ENCODE data around the gene ZSCAN21.

The ZSCAN21 gene

DNA sequence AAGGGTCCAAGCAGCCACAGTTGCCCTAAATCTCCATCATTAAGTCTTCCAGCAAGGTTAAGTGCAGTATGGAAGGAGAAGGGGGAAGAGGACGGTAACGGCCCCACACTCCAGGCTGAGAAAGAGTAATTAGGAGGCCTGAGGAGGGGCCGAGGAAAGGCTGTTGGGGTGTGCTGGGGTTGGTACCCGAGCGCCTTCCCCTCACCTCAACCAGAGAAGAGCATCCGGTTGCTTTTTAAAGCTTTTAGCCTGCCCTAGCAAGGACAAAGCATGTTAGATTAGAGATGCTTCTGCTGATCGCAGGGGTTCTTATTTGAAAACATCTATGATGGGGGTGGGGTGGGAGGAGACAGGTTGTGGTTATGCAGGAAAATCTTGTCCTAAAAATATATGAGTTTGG is 9.0 kb upstream of the ZSCAN21 start:
- Mint-ChIP-seq H3K4me1 (ENCODE audit: low read depth) (peaks cover 17% of the 10 kb centered on the region), H3K27ac (no peak overlapping the region), H3K27me3 (no peaks in the 10 kb centered on the region), H3K9me3 (no peaks in the 10 kb centered on the region), H3K36me3 (ENCODE audit: low read depth) (peaks cover 33% of the 10 kb centered on the region), H3K4me3 (no peak overlapping the region)
- intact Hi-C loops (cut with micrococcal nuclease) = no loop called here

- Mint-ChIP-seq H3K4me1 (ENCODE audit: low read depth) (peaks cover 17% of the 10 kb centered on the region), H3K9me3 (no peaks in the 10 kb centered on the region), H3K36me3 (ENCODE audit: low read depth) (peaks cover 4% of the 10 kb centered on the region), H3K27ac (no peak overlapping the region), H3K4me3 (no peak overlapping the region), H3K27me3 (no peaks in the 10 kb centered on the region)
- intact Hi-C loops (cut with micrococcal nuclease) = no loop called here
Observed at GRCh38 chr7:100044718-100045117, 4.9 kb upstream of the ZSCAN21 start.

GRCh38 chr7:100048680-100049079 is 894 bp upstream of the ZSCAN21 start:
- Mint-ChIP-seq H3K27ac (no peak overlapping the region), H3K9me3 (no peaks in the 10 kb centered on the region), H3K4me1 (ENCODE audit: low read depth) (peaks cover 25% of the 10 kb centered on the region), H3K36me3 (ENCODE audit: low read depth) (peaks cover 14% of the 10 kb centered on the region), H3K4me3 (no peak overlapping the region), H3K27me3 (no peaks in the 10 kb centered on the region)
- intact Hi-C loops (cut with micrococcal nuclease) = loop anchor here (1.0 kb wide), 1 partner anchor 33 kb away; the partner anchor contains the start of gene ZKSCAN1

DNA sequence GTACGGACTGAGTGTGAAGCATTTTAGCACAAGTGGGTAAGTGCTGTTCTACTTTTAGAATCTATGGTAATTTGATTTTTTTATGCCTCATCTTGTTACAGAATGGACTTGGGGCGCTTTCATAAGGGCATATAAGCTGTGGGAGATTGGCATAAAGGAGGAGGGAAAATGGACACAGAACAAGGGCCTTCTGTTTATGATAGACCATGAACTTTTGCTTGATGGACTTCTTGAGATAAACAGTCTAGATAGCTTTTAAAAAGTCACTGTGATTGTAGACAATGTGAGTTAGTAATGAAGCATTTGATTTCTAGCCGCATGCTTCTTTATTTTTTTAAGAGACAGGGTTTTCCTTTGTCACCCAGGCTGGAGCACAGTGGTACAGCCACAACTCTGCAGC is 2.0 kb downstream of the ZSCAN21 start:
- intact Hi-C loops (cut with micrococcal nuclease) = loop anchor here (10.0 kb wide), 1 partner anchor 137 kb away; the partner anchor contains the start of gene TRIM4
- no peaks in the 10 kb centered on the region for H3K27me3 Mint-ChIP-seq
- no peak overlapping the region for H3K4me3 Mint-ChIP-seq
- no peaks in the 10 kb centered on the region for H3K9me3 Mint-ChIP-seq
- H3K36me3 Mint-ChIP-seq (ENCODE audit: low read depth) = peaks cover 15% of the 10 kb centered on the region
- no peak overlapping the region for H3K27ac Mint-ChIP-seq
- H3K4me1 Mint-ChIP-seq (ENCODE audit: low read depth) = peaks cover 14% of the 10 kb centered on the region

DNA sequence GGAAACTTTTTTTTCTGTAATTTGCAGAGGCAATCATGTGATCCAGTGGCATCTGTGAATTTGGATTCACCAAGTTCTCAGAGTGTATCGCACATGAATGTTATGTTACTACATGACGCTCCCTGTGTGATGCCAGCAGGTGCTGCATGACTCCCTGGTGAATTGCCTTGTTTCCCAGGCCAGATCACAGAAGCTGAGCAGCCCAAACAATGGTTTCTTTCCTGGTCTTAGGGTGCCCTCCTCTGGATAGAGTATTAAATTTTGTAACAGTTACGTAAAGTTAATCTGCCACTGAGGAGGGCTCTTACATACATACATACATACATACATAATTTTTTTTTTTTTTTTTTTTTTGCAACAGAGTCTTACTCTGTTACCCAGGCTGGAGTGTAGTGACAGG is 3.6 kb downstream of the ZSCAN21 start:
- Mint-ChIP-seq H3K36me3 (ENCODE audit: low read depth) (peaks cover 31% of the 10 kb centered on the region), H3K27ac (no peak overlapping the region), H3K4me1 (ENCODE audit: low read depth) (peaks cover 14% of the 10 kb centered on the region), H3K27me3 (no peaks in the 10 kb centered on the region), H3K4me3 (no peak overlapping the region), H3K9me3 (no peaks in the 10 kb centered on the region)
- intact Hi-C loops (cut with micrococcal nuclease) = loop anchor here (10.0 kb wide), 1 partner anchor 138 kb away; the partner anchor contains the start of gene TRIM4

DNA sequence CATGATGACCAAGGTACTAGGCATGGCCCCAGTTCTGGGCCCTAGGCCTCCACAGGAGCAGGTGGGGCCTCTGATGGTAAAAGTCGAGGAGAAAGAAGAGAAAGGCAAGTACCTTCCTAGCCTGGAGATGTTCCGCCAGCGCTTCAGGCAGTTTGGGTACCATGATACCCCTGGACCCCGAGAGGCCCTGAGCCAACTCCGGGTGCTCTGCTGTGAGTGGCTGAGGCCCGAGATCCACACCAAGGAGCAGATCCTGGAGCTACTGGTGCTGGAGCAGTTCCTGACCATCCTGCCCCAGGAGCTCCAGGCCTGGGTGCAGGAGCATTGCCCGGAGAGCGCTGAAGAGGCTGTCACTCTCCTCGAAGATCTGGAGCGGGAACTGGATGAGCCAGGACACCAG is 7.4 kb downstream of the ZSCAN21 start:
- H3K36me3 Mint-ChIP-seq (ENCODE audit: low read depth) = peaks cover 58% of the 10 kb centered on the region
- H3K4me1 Mint-ChIP-seq (ENCODE audit: low read depth) = no peaks in the 10 kb centered on the region

DNA sequence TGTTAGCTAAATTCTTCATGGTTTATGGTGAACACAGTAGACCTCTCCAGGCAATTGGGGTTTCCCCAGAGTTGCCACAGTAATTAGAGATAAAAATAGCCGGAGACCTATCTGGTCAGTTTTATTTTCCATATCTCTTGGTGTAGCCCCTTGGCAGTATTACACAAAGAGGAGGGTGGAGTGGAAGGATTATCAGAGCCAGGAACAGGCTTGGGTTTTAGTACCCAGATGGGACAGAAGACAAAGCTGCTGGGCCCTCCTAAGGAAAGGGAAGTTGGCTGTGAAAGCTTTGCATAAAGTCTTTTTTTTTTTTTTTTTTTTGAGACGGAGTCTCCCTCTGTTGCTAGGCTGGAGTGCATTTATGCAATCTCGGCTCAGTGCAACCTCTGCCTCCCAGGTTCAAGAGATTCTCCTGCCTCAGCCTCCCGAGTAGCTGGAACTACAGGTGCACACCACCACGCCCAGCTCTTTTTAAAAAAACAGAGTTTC is 9.7 kb downstream of the ZSCAN21 start:
- Mint-ChIP-seq H3K4me1 (ENCODE audit: low read depth) (no peaks in the 10 kb centered on the region), H3K4me3 (no peak overlapping the region), H3K27me3 (no peaks in the 10 kb centered on the region), H3K36me3 (ENCODE audit: low read depth) (peaks cover 75% of the 10 kb centered on the region), H3K9me3 (no peaks in the 10 kb centered on the region), H3K27ac (no peak overlapping the region)
- intact Hi-C loops (cut with micrococcal nuclease) = loop anchor here (10.0 kb wide), 1 partner anchor 144 kb away; the partner anchor contains the start of gene TRIM4

More for the DNA sequence above, 7.4 kb downstream of the ZSCAN21 start:
- H3K9me3 Mint-ChIP-seq = no peaks in the 10 kb centered on the region
- H3K27ac Mint-ChIP-seq = no peak overlapping the region
- intact Hi-C loops (cut with micrococcal nuclease) = loop anchor here (10.0 kb wide), 1 partner anchor 142 kb away; the partner anchor contains the start of gene TRIM4
- H3K27me3 Mint-ChIP-seq = no peaks in the 10 kb centered on the region
- H3K4me3 Mint-ChIP-seq = no peak overlapping the region

DNA sequence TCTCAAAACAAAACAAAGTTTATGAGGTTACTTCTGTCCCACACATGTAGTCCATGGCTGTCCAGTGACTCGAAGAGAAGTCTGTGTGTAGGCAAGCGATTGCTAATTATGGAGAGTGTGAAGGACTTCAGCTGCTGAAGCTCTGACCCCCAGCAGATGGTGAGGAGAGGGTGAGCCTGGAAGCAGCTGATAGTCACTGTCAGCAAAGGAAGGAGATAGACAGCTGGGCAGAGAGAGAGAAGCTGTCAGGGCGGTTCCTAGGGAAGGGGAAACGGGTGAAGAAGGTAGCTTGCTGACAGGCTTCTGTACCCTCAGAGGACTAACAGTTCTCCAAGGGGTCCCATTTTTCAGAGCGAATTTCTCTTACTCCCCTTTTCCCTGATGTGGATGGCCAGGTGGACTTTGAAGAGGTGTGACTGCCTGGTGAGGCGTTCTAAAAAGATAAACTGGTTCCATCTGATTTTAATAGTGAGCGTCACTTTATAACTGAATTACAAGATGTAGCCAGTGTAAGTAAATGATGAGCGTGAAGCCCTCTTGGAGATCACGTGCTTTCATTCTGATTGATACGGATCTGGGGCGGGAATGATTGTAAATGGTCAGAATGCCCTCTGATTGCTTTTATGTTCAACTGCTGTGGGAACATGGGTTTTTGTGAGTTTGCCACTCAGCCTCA is 12.1 kb downstream of the ZSCAN21 start:
- Mint-ChIP-seq H3K36me3 (ENCODE audit: low read depth) (peaks cover 84% of the 10 kb centered on the region), H3K27ac (no peak overlapping the region), H3K9me3 (no peaks in the 10 kb centered on the region)

GRCh38 chr7:100063376-100063775 is 13.8 kb downstream of the ZSCAN21 start:
- Mint-ChIP-seq H3K36me3 (ENCODE audit: low read depth) (peaks cover 83% of the 10 kb centered on the region), H3K9me3 (no peaks in the 10 kb centered on the region), H3K4me1 (ENCODE audit: low read depth) (no peaks in the 10 kb centered on the region), H3K27me3 (no peaks in the 10 kb centered on the region), H3K4me3 (no peak overlapping the region), H3K27ac (no peak overlapping the region)
- intact Hi-C loops (cut with micrococcal nuclease) = no loop called here

More for the DNA sequence above, 12.1 kb downstream of the ZSCAN21 start:
- intact Hi-C loops (cut with micrococcal nuclease) = no loop called here
- Mint-ChIP-seq H3K27me3 (no peaks in the 10 kb centered on the region), H3K4me1 (ENCODE audit: low read depth) (no peaks in the 10 kb centered on the region), H3K4me3 (no peak overlapping the region)

DNA sequence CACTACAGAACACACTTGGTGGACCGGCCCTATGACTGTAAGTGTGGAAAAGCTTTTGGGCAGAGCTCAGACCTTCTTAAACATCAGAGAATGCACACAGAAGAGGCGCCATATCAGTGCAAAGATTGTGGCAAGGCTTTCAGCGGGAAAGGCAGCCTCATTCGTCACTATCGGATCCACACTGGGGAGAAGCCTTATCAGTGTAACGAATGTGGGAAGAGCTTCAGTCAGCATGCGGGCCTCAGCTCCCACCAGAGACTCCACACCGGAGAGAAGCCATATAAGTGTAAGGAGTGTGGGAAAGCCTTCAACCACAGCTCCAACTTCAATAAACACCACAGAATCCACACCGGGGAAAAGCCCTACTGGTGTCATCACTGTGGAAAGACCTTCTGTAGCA is 14.6 kb downstream of the ZSCAN21 start:
- Mint-ChIP-seq H3K9me3 (no peaks in the 10 kb centered on the region), H3K27me3 (no peaks in the 10 kb centered on the region), H3K4me3 (no peak overlapping the region), H3K36me3 (ENCODE audit: low read depth) (peaks cover 77% of the 10 kb centered on the region), H3K27ac (no peak overlapping the region), H3K4me1 (ENCODE audit: low read depth) (no peaks in the 10 kb centered on the region)
- intact Hi-C loops (cut with micrococcal nuclease) = no loop called here

DNA sequence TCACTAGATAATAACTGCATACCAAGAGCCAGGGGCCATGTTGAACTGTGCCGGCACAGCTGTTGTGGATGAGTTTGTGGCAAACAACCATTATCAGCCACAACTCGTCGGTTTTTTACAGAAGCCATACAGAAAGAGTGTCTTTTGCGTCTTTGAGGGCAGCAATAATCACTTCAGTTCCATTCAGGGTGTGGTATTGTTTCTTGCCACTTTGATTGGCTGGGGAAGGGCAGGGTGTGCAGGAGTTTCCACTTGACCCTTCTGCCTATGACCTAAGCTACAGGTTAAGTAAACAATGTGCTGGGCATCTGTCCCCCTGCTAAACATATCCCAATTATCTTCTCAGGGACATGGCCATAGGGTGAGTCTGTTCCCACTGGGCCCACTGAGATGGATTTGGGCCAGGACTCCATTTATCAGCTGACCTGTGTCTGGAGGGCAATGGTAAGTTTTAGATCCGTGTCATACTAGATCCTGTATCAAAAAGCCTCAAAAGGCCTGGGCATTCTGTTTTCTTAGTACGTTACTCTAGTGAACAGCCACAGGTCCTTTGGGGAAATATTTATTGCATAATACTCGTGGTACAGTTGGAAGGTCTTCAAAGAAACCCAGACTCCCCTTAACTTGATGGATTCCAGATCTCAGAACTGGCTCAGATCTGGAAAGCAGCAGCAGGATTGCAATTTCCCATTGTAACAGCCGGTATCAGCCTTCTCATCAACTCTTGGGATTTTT is 16.0 kb downstream of the ZSCAN21 start:
- no peaks in the 10 kb centered on the region for H3K4me1 Mint-ChIP-seq (ENCODE audit: low read depth)
- no peak overlapping the region for H3K27ac Mint-ChIP-seq
- no peaks in the 10 kb centered on the region for H3K27me3 Mint-ChIP-seq
- intact Hi-C loops (cut with micrococcal nuclease) = no loop called here
- no peak overlapping the region for H3K4me3 Mint-ChIP-seq
- H3K36me3 Mint-ChIP-seq (ENCODE audit: low read depth) = peaks cover 78% of the 10 kb centered on the region
- peaks cover 10% of the 10 kb centered on the region for H3K9me3 Mint-ChIP-seq

GRCh38 chr7:100066953-100067352 is 17.4 kb downstream of the ZSCAN21 start:
- H3K36me3 Mint-ChIP-seq (ENCODE audit: low read depth) = peaks cover 78% of the 10 kb centered on the region
- peaks cover 23% of the 10 kb centered on the region for H3K9me3 Mint-ChIP-seq
- H3K4me1 Mint-ChIP-seq (ENCODE audit: low read depth) = no peaks in the 10 kb centered on the region
- H3K27me3 Mint-ChIP-seq = no peaks in the 10 kb centered on the region
- no peak overlapping the region for H3K27ac Mint-ChIP-seq
- H3K4me3 Mint-ChIP-seq = no peak overlapping the region
- intact Hi-C loops (cut with micrococcal nuclease) = no loop called here

- Mint-ChIP-seq H3K9me3 (peaks cover 40% of the 10 kb centered on the region), H3K4me1 (ENCODE audit: low read depth) (no peaks in the 10 kb centered on the region)
Observed at GRCh38 chr7:100069991-100070390, 20.4 kb downstream of the ZSCAN21 start.

GRCh38 chr7:100071018-100071723 is 21.6 kb downstream of the ZSCAN21 start:
- H3K9me3 Mint-ChIP-seq = peaks cover 40% of the 10 kb centered on the region
- no peaks in the 10 kb centered on the region for H3K4me1 Mint-ChIP-seq (ENCODE audit: low read depth)
- H3K4me3 Mint-ChIP-seq = no peak overlapping the region
- intact Hi-C loops (cut with micrococcal nuclease) = no loop called here
- H3K27me3 Mint-ChIP-seq = no peaks in the 10 kb centered on the region
- H3K36me3 Mint-ChIP-seq (ENCODE audit: low read depth) = peaks cover 87% of the 10 kb centered on the region
- H3K27ac Mint-ChIP-seq = no peak overlapping the region

More at GRCh38 chr7:100069991-100070390, 20.4 kb downstream of the ZSCAN21 start:
- H3K4me3 Mint-ChIP-seq = no peak overlapping the region
- intact Hi-C loops (cut with micrococcal nuclease) = no loop called here
- no peaks in the 10 kb centered on the region for H3K27me3 Mint-ChIP-seq
- H3K36me3 Mint-ChIP-seq (ENCODE audit: low read depth) = peaks cover 78% of the 10 kb centered on the region
- no peak overlapping the region for H3K27ac Mint-ChIP-seq
